ELR (cell line): Measurements from ENCODE around the gene ASXL1.
"Not testable (repeated sequence)": the region's sequence is repeated elsewhere in the genome, so short reads cannot be mapped to it uniquely, and the experiment has no call there.

Experiments
- DNase-seq: peaks from one replicate; pipeline ENCODE4 v3.0.0-alpha.2; 2015; ENCODE audit warnings: low read depth

Gene ASXL1

DNA sequence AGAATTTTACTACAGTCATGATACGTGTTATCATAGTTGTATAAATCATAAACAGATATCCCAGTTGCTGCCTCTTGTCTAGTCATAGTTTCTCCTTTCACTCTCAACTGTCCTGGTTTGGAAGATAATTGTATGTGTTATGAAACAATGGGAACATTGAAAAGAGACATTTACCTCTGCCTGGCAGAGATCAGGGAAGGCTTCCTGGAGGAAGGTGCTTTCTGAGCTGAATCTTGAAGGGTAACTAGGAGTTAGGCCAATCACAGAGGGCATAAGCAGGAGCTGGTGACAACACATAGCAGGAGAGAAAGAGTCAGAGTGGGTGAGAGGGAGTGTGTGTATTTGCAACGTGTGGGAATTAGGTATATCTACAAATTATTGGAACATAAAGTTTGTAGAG lies 5.4 kb downstream of the ASXL1 start:
- no peak for DNase-seq

DNA sequence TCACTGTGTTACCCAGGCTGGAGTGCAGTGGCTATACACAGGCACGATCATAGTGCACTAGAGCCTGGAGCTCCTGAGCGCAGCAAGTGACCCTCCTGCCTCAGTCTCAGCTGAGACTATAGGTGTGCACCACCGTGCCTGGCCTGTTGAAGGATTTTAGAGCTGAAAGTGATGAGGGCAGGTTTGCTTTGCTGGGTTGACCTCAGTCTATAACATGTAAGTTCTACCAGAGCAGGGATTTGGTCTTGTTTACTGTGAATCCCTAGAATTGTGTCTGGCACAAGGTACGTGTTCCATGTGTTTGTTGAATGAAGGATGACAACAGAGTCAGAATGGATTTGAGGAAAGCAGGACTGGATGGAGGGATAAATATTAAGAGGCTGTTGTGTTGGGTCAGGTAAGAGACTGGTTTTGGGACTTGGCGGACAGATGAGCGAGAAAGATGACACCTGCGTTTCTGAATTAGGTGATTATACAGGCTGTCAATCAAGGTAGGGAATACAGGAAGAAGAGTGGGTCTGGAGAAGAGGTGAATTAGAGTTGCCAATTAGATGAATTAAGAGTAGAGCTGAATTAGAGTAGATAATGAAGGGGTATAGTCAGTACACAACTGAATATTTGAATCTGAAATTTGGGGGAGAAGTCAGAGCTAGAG lies 6.5 kb downstream of the ASXL1 start:
- no peak for DNase-seq

DNA sequence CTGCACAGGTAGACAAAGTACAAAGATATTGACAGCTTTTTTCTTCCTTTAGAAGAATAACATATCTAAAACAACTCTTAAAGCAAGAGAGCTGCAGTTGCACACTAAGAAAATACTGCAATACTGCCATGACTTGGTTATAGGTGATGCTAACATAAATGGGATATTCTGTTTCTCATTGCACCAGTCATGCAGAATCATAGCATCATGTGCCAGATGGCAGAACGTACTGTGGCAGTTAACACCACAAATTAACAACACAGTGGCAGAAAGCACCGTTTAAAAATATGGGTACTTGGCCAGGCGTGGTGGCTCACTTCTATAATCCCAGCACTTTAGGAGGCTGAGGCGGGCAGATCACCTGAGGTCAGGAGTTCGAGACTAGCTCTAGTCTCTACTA lies 7.4 kb downstream of the ASXL1 start:
- no peak for DNase-seq

DNA sequence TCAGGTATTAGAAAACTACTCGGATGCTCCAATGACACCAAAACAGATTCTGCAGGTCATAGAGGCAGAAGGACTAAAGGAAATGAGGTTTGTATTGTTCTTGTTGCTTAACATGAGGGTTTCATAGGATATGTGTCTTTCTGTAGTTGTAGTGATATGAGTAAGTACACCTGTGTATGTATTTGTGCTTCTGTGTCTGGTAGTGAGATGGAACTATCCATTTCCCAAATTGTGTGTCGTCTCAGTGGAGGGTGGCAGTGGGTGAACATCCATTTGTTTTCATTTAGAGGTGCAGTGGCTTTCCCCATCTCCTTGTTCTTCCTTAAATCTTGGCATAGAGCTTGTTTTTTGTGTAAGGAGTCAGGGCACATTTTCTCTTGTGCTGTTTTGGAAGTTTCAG lies 8.2 kb downstream of the ASXL1 start:
- DNase-seq: no peak

DNA sequence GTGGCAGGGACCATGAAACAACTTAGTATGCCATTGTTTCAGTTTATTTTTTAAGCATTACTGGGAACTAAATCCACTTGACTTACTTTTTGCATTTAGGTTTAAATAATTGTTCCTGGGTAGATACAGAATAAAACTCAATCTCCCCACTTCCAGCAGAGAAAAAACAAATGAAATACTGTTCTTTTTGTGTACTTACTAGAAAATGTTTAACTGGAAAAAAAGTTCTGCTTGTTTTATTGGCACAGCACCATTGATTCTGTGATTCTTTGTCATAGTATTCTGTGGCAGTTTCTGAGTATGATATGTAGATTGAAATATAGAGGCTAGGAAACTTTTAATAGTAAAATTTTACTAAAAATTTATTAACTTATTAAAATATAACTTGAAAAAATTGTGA lies 10.2 kb downstream of the ASXL1 start:
- DNase-seq: no peak

DNA sequence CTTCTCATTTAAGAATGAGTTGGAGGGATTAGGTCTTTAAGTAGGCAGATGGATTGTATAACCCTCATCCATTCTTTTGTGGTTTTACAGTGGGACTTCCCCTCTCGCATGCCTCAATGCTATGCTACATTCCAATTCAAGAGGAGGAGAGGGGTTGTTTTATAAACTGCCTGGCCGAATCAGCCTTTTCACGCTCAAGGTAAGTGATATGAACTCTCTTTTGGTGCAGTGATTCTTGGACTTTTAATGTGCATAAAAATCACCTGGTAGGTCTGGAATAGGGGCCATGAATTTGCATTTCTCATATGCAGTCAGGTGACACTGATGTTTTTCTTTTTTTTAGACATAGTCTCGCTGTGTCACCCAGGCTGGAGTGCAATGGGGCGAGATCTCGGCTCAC lies 10.8 kb downstream of the ASXL1 start:
- DNase-seq: peak; percentile 40

DNA sequence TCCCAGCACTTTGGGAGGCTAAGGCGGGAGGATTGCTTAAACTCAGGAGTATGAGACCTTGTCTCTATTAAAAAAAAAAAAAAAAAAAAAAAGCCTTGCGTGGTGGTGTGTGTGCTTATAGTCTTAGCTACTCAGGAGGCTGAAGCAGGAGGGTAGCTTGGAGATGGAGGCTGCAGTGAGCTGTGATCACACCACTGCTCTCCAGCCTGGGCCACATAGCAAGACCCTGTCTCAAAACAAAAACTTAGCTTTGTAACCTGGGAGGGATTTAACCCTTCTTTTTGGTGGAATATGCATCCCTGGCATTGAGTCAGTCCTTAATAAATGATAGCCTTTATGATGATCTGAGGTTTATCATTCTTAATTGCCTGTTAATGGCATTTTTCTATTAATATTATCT lies 12.8 kb downstream of the ASXL1 start:
- no peak for DNase-seq

DNA sequence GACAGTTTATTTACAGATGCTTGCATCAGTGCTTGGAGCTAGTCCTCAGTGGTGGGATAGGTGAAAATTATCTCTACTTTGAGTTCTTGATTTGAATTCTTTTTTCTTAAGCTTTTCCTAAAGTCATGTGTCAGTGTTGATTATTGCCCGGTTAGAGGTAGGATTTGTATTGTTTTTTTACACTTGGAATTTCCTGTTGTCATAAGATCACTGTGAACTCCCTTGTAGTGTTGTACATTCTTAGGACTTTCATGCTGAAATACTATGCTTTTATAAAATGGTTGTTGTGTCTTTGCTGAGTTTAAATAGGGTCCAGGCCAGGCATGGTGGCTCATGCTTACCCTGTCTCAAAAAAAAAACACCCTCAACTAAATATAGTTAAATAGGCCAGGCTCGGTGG lies 20.3 kb downstream of the ASXL1 start:
- no peak for DNase-seq

DNA sequence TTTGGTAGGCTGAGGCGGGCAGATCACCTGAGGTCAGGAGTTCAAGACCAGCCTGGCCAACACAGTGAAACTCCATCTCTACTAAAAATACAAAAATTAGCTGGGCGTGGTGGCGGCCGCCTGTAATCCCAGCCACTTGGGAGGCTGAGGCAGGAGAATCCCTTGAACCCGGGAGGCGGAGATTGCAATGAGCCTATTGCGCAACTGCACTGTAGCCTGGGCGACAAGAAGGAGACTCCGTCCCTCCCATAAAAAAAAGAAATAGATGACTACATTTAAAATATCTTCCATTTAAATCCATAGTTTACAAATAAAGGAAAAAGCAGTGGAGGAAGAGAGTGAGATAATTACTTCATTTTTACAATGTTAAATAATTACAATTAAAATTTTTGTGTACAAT lies 21.9 kb downstream of the ASXL1 start:
- not testable (repeated sequence) for DNase-seq

DNA sequence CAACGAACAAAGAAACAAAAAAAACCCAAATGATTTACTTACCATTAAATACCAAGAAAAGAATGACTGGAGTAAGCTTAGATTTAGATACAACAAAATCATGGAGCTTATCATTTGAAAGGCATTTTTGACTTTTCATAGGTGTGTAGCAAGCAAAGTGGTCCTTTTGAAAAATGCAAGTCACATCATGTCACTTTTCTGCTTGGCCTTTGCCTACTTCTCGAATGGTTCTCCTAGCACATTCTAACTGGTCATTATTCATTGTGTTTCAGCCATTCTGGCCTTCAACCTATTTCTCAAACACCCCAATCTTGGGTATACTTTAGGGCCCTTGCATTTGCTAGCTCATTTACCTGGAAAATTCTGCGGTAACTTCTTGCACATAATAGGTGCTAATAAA lies 22.6 kb downstream of the ASXL1 start:
- DNase-seq: no peak

DNA sequence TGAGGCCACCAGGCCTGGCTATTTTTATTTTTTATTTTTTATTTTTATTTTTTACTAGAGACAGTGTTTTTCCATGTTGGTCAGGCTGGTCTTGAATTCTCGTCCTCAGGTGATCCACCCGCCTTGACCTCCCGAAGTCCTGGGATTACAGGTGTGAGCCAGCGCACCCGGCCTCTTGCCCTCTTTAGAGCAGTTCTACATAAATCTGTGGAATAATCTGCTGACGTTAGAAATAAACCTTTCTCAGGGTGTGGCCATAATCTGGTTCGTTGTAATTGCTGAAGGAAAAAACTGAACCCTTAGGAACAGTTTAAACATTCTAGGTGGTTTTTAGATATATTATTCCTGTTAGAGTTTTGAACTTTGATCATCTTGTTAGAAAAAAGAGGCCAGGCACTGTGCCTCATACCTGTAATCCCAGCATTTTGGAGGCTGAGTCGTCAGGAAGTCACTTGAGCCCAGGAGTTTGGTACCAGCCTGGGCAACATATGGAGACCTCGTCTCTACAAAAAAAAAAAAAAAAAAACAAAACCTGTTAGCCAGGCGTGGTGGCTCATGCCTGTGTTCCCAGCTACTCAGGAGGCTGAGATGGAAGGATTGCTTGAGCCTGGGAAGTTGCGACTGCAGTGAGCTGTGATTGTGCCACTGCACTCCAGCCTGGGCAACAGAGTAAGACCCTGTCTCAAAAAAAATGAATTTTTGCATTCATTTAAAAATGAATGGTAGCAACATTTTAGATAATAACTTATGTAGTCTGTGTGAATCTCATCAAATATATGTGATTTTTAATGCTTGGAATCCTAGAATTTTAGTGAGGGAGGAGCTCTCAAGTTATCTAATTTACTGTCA lies 24.2 kb downstream of the ASXL1 start:
- no peak for DNase-seq

DNA sequence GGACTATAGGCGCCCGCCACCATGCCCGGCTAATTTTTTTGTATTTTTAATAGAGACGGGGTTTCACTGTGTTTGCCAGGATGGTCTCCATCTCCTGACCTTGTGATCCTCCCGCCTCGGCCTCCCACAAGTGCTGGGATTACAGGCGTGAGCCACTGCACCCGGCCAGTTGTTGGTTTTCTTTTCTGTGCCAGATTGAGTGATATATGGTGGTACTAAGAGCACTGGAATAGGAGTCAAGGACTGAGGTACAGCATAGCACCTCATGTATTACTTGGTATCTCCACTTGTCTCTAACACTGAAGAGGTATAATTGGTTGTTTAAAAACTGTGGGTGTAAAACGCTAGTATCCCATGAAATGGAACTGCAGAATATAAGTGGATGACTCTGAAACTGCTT lies 25.3 kb downstream of the ASXL1 start:
- DNase-seq: not testable (repeated sequence)

DNA sequence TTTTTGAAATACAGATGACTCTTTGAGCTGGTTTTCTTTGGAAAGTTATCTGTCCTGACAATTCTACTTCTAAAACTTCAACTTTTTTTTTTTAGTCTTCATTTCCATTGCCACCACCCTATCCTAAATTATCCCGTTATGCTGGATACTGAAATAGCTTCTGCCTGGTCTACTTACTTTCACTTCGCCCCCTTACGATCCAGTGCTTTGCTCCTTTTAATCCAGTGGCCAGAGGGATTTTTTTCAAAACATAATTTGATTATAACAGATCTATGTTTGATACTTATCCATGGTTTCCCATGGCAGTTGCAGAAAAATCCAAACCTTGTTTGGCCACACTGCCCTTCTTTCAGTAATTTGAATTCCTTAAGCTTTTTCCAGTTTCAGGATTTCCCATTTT lies 27.4 kb downstream of the ASXL1 start:
- no peak for DNase-seq

DNA sequence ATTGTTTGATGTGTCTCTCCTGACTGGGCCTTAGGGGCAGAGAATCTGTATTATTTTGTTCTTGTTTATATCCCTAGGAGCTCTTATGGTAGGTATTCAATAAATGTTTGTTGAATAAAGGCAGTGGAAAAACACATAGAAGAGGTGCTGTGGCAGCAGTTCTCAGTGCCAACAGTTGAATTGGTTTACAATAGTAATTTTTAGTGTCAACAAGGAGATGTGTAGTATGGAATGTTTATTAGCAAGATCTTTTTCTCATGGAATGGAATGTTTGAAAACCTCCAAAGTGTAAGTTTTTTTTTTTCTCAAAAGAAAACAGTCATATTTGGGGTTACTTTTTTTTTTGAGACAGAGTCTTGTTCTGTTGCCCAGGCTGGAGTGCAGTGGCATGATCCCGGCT lies 28.0 kb downstream of the ASXL1 start:
- DNase-seq: no peak

DNA sequence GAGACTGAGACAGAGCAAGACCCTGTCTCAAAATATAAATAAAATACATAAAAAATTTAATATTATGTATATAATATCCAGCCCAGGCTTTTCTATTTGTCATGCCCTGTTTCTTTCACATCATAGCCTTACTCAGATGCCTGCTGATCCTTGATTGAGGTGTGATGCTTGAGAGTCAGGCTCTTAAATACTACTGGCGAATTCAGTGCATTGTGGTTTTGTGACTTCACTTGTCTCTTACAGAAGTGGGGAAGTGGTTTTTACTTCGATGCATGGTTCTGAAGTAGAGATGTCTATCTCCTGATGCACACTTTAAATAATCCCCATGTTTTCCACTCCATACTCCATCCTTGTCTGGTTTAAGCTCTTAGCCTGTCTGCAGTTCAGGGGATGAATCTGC lies 29.1 kb downstream of the ASXL1 start:
- peak; percentile 51 for DNase-seq

DNA sequence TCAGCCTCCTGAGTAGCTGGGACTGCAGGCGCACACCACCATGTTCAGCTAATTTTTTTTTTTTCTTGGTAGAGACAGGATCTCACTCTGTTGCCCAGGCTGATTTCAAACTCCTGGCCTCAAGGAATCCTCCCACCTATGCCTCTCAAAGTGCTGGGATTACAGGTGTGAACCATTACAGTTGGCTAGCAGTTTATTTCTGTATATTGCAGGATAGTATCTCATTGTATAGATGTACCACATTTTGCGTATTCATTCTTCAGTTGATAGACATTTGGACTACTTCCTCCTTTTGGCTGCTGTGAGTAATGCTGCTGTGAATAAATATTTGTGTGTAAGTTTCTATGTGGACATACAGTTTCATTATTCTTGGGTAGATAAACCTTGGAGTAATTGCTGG lies 32.9 kb downstream of the ASXL1 start:
- peak; percentile 24 for DNase-seq

DNA sequence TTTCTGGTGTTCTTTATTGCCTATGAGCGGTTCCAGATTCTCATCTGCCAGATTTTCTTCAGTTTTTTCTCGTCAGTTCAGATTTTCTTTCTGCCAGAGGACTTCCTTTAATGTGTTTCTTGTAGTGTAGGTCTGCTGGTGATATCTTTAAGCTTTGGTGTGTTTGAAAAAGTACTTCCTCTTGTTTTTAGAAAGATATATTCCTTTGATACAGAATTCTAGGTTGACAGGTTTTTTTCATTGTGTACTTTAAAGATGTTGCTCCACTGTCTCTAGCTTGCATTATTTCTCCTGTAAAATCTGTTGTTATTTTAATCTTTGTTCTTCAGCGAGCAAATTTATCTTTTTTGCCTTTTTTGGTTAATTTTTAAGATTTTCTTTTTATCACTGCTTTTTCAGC lies 36.9 kb downstream of the ASXL1 start:
- DNase-seq: no peak

DNA sequence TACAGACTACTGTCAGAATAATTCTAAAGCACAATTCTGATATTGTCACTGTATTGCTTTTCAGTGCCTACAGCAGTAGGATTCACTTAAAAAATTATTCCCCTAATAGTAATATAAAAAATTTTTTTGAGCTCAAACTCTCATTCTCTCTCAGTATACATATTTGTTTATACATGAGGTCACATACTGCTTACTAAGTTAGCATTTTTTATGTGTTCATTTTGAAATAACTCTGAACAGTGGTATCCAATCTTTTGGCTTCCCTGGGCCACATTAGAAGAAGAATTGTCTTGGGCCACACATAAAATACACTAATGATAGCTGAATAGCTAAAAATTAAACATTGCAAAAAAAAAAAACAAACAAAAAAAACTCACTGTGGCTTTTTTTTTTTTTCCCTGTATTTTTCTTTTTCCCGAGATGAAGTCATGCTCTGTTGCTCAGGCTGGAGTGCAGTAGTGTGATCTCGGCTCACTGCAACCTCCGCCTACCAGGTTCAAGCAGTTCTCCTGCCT lies 38.6 kb downstream of the ASXL1 start:
- DNase-seq: peak; percentile 15

DNA sequence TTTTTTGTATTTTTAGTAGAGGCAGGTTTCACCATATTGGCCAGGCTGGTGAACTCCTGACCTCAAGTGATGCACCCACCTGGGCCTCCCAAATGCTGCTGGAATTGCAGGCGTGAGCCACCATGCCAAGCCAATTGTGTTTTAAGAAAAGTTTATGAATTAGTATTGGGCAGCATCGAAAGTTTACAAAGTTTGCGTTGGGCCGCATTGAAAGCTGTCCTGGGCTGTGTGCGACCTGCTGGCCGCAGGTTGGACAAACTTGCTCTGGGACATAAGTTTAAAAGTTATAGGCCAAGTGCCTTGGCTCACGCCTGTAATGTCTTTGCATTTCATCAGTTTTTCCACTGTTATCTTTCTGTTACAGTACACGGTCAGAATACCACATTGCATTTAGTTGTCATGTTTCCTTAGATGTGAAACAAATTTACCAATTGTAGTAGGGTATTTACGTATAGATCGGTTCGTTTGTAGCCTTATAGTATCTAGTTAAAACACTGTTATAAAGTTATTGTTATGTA lies 39.5 kb downstream of the ASXL1 start:
- no peak for DNase-seq

DNA sequence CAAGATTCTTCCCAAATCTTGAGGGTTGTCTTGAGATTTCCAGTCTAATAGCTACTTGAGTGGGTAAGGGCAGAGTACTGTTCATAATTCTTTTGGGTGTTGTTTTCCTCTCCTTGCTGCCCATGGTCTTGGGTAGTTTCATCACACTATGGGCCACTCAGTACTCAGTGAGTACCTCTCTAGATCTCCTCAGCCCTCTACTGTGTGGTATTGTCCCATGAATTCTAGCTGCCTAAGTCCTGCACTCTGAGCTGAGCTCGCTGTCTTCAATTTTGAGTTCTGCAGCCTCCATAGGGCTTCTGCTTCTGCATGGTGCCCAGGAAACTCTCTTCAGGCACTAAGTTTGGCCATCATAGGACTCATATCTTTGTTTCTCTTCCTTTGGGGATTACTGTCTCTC lies 42.3 kb downstream of the ASXL1 start:
- no peak for DNase-seq

DNA sequence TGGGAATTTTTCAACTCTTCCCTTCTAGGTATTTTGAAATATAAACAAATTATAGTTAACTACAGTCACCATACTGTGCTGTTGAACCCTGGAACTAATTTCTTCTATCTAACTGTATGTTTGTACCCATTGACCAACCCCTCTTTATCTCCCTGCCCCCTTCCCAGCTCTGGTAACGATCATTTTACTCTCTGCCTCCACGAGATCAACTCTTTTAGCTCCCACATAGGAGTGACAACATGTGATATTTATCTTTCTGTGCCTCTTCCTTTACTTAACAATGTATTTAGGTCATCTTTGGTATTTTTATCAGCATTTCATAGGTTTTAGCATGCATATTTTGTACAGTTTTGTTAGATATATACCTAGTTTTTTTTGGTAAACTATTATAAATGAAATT lies 45.9 kb downstream of the ASXL1 start:
- DNase-seq: no peak

DNA sequence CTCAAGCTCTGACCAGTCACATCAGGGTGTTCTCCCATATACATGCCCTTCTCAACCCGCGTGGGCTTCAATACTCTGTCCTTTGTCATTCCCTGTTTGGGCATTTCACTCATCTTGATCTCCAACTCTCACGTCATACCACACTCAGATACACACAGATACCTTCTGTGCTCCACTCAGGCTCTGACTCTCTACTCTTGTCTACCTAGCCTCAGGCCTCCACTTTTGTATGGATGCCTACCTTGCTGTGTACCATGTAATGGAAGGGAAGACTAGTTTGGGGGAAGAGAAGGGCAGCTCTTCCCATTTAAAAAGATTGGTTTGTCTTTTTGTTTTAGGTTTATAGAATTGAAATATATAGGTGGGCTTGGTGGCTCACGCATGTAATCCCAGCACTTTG lies 48.6 kb downstream of the ASXL1 start:
- no peak for DNase-seq

DNA sequence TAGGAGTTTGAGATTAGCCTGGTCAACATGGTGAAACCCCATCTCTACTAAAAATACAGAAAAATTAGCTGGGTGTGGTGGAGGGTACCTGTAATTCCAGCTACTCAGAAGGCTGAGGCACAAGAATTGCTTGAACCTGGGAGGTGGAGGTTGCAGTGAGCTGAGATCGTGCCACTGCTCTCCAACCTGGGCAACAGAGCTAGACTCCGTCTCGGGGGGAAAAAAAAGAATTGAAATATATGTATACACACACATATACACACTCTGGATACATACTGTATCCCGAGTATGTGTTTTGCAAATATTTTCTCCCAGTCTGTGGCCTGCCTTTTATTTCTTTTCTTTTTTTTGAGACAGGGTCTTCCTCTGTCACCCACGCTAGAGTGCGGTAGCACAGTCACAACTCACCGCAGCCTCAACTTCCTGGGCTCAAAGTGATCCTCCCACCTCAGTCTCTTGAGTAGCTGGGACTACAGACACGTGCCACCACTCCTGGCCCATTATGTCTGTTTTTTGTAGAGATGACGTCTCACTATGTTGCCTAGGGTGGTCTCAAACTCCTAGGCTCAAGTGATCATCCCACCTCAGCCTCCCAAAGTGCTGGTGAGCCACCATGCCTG lies 49.1 kb downstream of the ASXL1 start:
- DNase-seq: not testable (repeated sequence)
